HepG2 (cell line): ENCODE data around the gene SNN.

ENCODE experiments used
- AGO1 ChIP-seq: fragments of 200-400 bp; formaldehyde crosslinking; IDR thresholded peaks from 2 replicates; pipeline ENCODE4 v1.6.1; 2017; ENCODE audit warnings: mild to moderate bottlenecking, low read depth, low read length, moderate library complexity; ENCODE audit not compliant: poor library complexity, severe bottlenecking
- EP300 ChIP-seq, 3 experiments: sonication (generic) in 1 of 3; formaldehyde crosslinking in 1 of 3; IDR thresholded peaks; 2 replicates each; pipeline versions ENCODE4 v1.5.1 to v1.6.1; 2011 to 2020; ENCODE audit warnings: low read depth in 2 of 3, low read length in 2 of 3, borderline replicate concordance in 1 of 3, improper control_type of control experiment in 1 of 3, mild to moderate bottlenecking in 1 of 3, missing genetic modification reagents in 1 of 3, moderate library complexity in 1 of 3
- HNRNPLL ChIP-seq: fragments of 200-400 bp; formaldehyde crosslinking; IDR thresholded peaks from 2 replicates; pipeline ENCODE4 v1.6.1; 2017; ENCODE audit warnings: mild to moderate bottlenecking, low read depth, low read length; ENCODE audit not compliant: poor library complexity, severe bottlenecking
- NR2F6 ChIP-seq, 2 experiments: IDR thresholded peaks; 2 replicates each; pipeline ENCODE4 v1.6.1; 2016; ENCODE audit warnings: antibody characterized with exemption in 1 of 2, mild to moderate bottlenecking in 1 of 2
- POLR2A ChIP-seq, 2 experiments: IDR thresholded peaks; 2 replicates each; pipeline ENCODE4 v1.6.1; 2011; ENCODE audit warnings: low read depth in 2 of 2, low read length in 2 of 2, mild to moderate bottlenecking in 1 of 2, moderate library complexity in 1 of 2; ENCODE audit not compliant: insufficient read depth in 1 of 2
- POLR2AphosphoS5 ChIP-seq: IDR thresholded peaks from 2 replicates; pipeline ENCODE4 v1.6.1; 2012; ENCODE audit warnings: low read depth, low read length
- RAD21 ChIP-seq: fragments of 450-650 bp; formaldehyde crosslinking; IDR thresholded peaks from 2 replicates; pipeline ENCODE4 v1.5.0; 2020; ENCODE audit warnings: mild to moderate bottlenecking
- WIZ ChIP-seq: sonication (generic); formaldehyde crosslinking; IDR thresholded peaks from 2 replicates; pipeline ENCODE4 v1.5.1; 2020; ENCODE audit warnings: mild to moderate bottlenecking, missing genetic modification reagents
- ZBTB7B ChIP-seq: sonication (generic); formaldehyde crosslinking; IDR thresholded peaks from 2 replicates; pipeline ENCODE4 v1.4.0; 2020; ENCODE audit warnings: missing genetic modification reagents
- ZBTB8A ChIP-seq: sonication (generic); formaldehyde crosslinking; IDR thresholded peaks from 2 replicates; pipeline ENCODE4 v1.4.0; 2020; ENCODE audit warnings: mild to moderate bottlenecking, low read depth, missing genetic modification reagents, borderline replicate concordance
- ZFP36 ChIP-seq: fragments of 150-350 bp; IDR thresholded peaks from 2 replicates; pipeline ENCODE4 v1.6.1; 2018; ENCODE audit warnings: borderline replicate concordance, low read length, low read depth; ENCODE audit not compliant: partially characterized antibody
- TF ChIP-seq, protein P1 (sequence below): sonication (generic); formaldehyde crosslinking; IDR thresholded peaks from 2 replicates; pipeline ENCODE4 v1.5.0; 2020; ENCODE audit warnings: mild to moderate bottlenecking, missing genetic modification reagents, moderate library complexity
- TF ChIP-seq, protein P2 (sequence below): IDR thresholded peaks from 2 replicates; pipeline ENCODE4 v1.6.1; 2016; ENCODE audit warnings: mild to moderate bottlenecking, missing biosample characterization, missing genetic modification reagents

DNA sequence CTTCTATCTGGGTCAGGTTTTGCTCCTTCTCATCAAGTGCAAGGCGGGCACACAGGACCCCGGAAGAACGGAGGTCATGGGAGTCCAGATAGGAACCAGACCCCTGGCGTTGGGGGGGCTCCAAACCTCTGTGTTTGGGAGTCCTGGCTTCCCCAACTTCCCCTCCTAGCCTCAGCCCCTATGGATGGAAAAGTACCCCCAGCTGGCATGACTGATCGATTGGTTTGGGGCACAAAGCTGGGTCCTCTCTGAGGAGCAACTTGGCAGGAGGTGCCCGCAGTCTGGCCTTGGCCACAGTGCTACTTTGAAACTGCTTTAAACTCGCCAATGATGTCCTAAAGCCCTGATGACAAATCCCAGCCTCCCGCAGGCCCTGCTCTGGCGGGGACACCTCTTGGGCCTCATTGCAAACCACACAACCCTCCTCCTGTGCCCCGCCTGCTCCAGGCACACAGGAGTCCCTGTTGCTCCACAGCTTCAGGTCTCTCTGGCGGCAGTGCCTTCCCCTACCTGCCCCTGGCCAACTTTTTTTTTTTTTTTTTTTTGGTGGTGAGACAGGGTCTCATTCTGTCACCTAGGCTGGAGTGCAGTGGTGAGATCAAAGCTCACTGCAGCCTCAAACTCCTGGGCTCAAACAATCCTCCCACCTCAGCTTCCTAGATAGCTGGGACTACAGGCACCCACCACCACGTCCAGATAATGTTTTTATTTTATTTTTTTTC is 38.0 kb upstream of the SNN start:
- no peak for TF ChIP-seq ZBTB8A (CRISPR knock-in tag)
- peak in 1 of 2 experiments; percentile 32; a peak in 1 of 4 replicates for TF ChIP-seq EP300 (IDR thresholded peaks at IDR 0.05; ENCODE audit: low read depth in 2 of 2, low read length in 2 of 2)
- no peak for TF ChIP-seq EP300 (CRISPR knock-in tag; IDR thresholded peaks at IDR 0.05; ENCODE audit: borderline replicate concordance)
- TF ChIP-seq, protein P1, sequence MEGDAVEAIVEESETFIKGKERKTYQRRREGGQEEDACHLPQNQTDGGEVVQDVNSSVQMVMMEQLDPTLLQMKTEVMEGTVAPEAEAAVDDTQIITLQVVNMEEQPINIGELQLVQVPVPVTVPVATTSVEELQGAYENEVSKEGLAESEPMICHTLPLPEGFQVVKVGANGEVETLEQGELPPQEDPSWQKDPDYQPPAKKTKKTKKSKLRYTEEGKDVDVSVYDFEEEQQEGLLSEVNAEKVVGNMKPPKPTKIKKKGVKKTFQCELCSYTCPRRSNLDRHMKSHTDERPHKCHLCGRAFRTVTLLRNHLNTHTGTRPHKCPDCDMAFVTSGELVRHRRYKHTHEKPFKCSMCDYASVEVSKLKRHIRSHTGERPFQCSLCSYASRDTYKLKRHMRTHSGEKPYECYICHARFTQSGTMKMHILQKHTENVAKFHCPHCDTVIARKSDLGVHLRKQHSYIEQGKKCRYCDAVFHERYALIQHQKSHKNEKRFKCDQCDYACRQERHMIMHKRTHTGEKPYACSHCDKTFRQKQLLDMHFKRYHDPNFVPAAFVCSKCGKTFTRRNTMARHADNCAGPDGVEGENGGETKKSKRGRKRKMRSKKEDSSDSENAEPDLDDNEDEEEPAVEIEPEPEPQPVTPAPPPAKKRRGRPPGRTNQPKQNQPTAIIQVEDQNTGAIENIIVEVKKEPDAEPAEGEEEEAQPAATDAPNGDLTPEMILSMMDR (CRISPR knock-in tag) = no peak
- TF ChIP-seq POLR2AphosphoS5 = no peak
- TF ChIP-seq HNRNPLL = no peak
- no peak for TF ChIP-seq POLR2A (IDR thresholded peaks at IDR 0.05; ENCODE audit: insufficient read depth in 1 of 2, low read depth in 2 of 2, low read length in 2 of 2)
- TF ChIP-seq, protein P2, sequence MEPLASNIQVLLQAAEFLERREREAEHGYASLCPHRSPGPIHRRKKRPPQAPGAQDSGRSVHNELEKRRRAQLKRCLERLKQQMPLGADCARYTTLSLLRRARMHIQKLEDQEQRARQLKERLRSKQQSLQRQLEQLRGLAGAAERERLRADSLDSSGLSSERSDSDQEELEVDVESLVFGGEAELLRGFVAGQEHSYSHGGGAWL = no peak
- TF ChIP-seq WIZ (CRISPR knock-in tag) = no peak
- TF ChIP-seq NR2F6 (IDR thresholded peaks at IDR 0.05) = no peak
- TF ChIP-seq NR2F6 (CRISPR knock-in tag; IDR thresholded peaks at IDR 0.05) = no peak
- TF ChIP-seq AGO1 = no peak
- TF ChIP-seq ZFP36 = no peak
- TF ChIP-seq RAD21 = no peak
- no peak for TF ChIP-seq ZBTB7B (CRISPR knock-in tag)
